Measurements from ENCODE around the gene LRRC72.
"Not testable (repeated sequence)": the region's sequence is repeated elsewhere in the genome, so short reads cannot be mapped to it uniquely, and the experiment has no call there.

Gene LRRC72

DNA sequence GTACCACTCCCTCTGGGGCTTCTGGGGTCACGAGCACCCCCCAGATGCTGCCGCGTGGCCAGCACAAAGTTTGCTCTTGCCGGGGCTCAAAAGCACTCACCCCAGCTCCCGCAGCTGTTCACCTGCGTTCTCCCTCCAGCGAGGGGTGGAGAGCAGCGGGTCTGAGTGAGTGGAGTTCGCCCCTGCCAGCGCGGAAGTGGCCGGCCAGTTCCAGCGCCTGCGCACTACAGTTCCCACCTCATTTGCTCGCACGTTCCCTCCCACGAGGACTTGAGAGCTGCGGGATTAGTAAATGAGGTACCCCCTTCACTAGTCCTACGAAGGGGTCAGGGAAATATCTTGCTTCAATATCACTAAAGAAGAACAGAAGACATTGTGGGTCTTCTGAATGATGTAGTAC is 24.3 kb upstream of the LRRC72 start:
- in situ Hi-C loops (cut with HindIII; ENCODE audit: low pct_ligation_motif_present, low sequenced_read_pairs), result no loop called here
- no peaks in the 10 kb centered on the region for H3K27me3 ChIP-seq (replicated peaks)
- DNase-seq, result no peak
- TF ChIP-seq, protein P1, sequence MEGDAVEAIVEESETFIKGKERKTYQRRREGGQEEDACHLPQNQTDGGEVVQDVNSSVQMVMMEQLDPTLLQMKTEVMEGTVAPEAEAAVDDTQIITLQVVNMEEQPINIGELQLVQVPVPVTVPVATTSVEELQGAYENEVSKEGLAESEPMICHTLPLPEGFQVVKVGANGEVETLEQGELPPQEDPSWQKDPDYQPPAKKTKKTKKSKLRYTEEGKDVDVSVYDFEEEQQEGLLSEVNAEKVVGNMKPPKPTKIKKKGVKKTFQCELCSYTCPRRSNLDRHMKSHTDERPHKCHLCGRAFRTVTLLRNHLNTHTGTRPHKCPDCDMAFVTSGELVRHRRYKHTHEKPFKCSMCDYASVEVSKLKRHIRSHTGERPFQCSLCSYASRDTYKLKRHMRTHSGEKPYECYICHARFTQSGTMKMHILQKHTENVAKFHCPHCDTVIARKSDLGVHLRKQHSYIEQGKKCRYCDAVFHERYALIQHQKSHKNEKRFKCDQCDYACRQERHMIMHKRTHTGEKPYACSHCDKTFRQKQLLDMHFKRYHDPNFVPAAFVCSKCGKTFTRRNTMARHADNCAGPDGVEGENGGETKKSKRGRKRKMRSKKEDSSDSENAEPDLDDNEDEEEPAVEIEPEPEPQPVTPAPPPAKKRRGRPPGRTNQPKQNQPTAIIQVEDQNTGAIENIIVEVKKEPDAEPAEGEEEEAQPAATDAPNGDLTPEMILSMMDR (IDR thresholded peaks at IDR 0.05; ENCODE audit: low read depth, low read length, missing control alignments), result no peak
- H3K27ac ChIP-seq, result no peak overlapping the region
- H3K36me3 ChIP-seq (replicated peaks), result no peaks in the 10 kb centered on the region
- H3K4me3 ChIP-seq (ENCODE audit: low read depth, low read length), result no peak overlapping the region

DNA sequence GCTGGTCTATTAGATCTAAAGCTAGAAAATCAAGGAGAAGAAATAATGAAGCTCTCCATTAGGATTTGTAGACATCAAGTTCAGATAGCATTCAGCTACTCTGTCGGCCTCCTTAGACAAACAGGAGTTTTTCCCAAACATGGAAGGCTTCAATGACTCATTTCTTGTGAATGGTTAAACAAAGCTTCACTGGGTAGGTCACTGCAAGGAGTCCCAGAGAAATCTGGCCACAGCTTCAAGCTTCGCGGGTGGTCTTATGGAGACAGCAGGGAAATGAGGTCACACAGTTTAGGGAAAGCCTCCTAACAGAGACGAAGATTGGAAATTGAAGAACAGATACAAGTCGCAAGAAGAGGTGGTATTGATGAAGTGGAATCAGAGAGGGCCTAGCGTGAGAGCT is 22.6 kb upstream of the LRRC72 start:
- H3K27me3 ChIP-seq (replicated peaks), result no peaks in the 10 kb centered on the region
- no peak overlapping the region for H3K27ac ChIP-seq
- H3K4me3 ChIP-seq (ENCODE audit: low read depth, low read length), result no peak overlapping the region
- in situ Hi-C loops (cut with HindIII; ENCODE audit: low pct_ligation_motif_present, low sequenced_read_pairs), result no loop called here
- no peaks in the 10 kb centered on the region for H3K36me3 ChIP-seq (replicated peaks)
- DNase-seq, result peak; percentile 75
- TF ChIP-seq, protein P1 (IDR thresholded peaks at IDR 0.05; ENCODE audit: low read depth, low read length, missing control alignments), result no peak

DNA sequence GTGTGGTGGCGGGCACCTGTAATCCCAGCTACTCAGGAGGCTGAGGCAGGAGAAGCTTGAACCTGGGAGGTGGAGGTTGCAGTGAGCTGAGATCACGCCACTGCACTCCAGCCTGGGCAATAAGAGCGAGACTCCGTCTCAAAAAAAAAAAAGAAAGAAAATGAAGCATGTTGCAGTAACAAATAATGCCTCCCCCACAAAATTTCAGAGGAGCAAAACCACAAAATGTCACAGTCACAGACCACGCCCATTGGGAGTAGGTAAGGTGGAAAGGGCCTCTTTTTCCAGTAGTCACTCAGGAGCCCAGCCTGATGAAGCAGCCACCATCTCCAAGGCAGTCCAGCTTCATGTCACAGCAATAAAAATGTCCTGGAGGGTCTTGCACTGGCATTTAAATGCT is 20.2 kb upstream of the LRRC72 start:
- H3K27me3 ChIP-seq (replicated peaks); DNase-seq; H3K27ac ChIP-seq; in situ Hi-C loops (cut with HindIII; ENCODE audit: low pct_ligation_motif_present, low sequenced_read_pairs); H3K36me3 ChIP-seq (replicated peaks); H3K4me3 ChIP-seq (ENCODE audit: low read depth, low read length): not testable (repeated sequence)

DNA sequence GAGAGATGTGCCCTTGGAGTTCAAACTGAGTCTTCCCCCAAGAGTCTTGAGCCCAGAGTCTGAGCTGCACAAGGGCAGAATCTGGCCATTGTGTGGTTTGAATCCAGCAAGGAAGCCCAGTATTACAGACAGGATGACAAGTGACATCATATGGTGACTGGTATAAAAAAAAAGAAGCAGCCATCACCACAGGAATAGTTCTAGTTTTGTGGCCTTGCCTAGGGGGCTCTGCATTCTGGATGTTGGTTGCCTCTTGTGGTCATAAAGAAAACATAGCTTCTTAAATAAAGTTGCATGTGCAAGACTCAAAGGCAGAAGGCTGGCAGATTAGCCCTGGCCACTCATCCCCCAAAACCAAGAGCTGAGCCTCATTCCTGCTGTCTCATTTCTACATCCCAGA is 16.8 kb upstream of the LRRC72 start:
- TF ChIP-seq, protein P1 (IDR thresholded peaks at IDR 0.05; ENCODE audit: low read depth, low read length, missing control alignments), result no peak
- no peaks in the 10 kb centered on the region for H3K27me3 ChIP-seq (replicated peaks)
- in situ Hi-C loops (cut with HindIII; ENCODE audit: low pct_ligation_motif_present, low sequenced_read_pairs), result no loop called here
- no peak overlapping the region for H3K27ac ChIP-seq
- DNase-seq, result no peak
- H3K36me3 ChIP-seq (replicated peaks), result no peaks in the 10 kb centered on the region
- H3K4me3 ChIP-seq (ENCODE audit: low read depth, low read length), result no peak overlapping the region

DNA sequence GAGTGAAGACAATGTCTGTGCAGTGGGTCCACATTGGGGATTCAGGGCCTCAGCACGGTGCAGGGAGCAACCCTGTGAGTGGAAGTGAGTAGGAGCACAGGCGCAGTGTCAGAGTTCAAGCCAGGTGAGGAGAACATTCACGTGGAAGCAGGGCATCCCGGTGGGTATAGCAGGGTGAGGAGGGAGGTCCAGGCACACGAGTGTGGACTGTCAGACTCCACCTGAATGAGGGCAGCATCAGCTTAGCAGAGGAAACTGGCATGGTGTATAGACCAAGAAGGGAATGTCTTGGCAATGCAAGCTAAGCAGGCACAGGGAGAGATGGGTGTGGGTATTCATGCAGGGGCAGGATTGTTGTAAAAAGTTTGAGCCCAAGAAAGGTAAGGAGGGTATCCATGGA is 15.3 kb upstream of the LRRC72 start:
- H3K4me3 ChIP-seq (ENCODE audit: low read depth, low read length), result no peak overlapping the region
- H3K27ac ChIP-seq, result no peak overlapping the region
- in situ Hi-C loops (cut with HindIII; ENCODE audit: low pct_ligation_motif_present, low sequenced_read_pairs), result no loop called here
- no peak for DNase-seq
- H3K27me3 ChIP-seq (replicated peaks), result no peaks in the 10 kb centered on the region
- TF ChIP-seq, protein P1 (IDR thresholded peaks at IDR 0.05; ENCODE audit: low read depth, low read length, missing control alignments), result no peak
- H3K36me3 ChIP-seq (replicated peaks), result no peaks in the 10 kb centered on the region

DNA sequence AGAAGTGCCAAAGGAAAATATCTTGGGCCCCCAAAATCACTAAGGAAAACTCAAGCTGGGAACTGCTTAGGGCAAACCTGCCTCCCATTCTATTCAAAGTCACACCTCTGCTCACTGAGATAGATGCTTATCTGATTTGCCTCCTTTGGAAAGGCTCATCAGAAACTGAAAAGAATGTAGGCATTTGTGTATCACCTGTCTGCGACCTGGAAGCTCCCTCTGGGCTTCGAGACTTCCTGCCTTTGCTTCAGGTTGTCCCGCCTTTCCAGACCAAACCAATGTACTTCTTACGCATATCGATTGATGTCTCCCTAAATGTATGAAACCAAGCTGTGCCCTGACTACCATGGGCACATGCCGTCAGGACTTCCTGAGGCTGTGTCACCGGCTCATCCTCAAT is 14.5 kb upstream of the LRRC72 start:
- no peak for DNase-seq
- TF ChIP-seq, protein P1 (IDR thresholded peaks at IDR 0.05; ENCODE audit: low read depth, low read length, missing control alignments), result no peak
- in situ Hi-C loops (cut with HindIII; ENCODE audit: low pct_ligation_motif_present, low sequenced_read_pairs), result no loop called here
- no peak overlapping the region for H3K4me3 ChIP-seq (ENCODE audit: low read depth, low read length)
- H3K36me3 ChIP-seq (replicated peaks), result no peaks in the 10 kb centered on the region
- no peaks in the 10 kb centered on the region for H3K27me3 ChIP-seq (replicated peaks)
- no peak overlapping the region for H3K27ac ChIP-seq
